ENCODE measurements around the gene CAMK1D.

The CAMK1D gene

GRCh38 chr10:12566161-12567115 lies 217.1 kb downstream of the CAMK1D start:
- DNase-seq: no peak

- no peak for DNase-seq
Measured at GRCh38 chr10:12568391-12569009, 219.2 kb downstream of the CAMK1D start.

- DNase-seq: no peak
Measured at GRCh38 chr10:12572281-12572680, 222.9 kb downstream of the CAMK1D start.

GRCh38 chr10:12577610-12578009 lies 228.3 kb downstream of the CAMK1D start:
- DNase-seq: no peak

- no peak for DNase-seq
Measured at GRCh38 chr10:12579954-12580858, 230.9 kb downstream of the CAMK1D start.

GRCh38 chr10:12583891-12584595 lies 234.7 kb downstream of the CAMK1D start:
- DNase-seq: no peak

- no peak for DNase-seq
Measured at GRCh38 chr10:12586741-12587140, 237.4 kb downstream of the CAMK1D start.

- no peak for DNase-seq
Measured at GRCh38 chr10:12587451-12587888, 238.1 kb downstream of the CAMK1D start.

GRCh38 chr10:12588091-12588860 lies 238.9 kb downstream of the CAMK1D start:
- no peak for DNase-seq

- DNase-seq: no peak
Measured at GRCh38 chr10:12589291-12589690, 239.9 kb downstream of the CAMK1D start.

- no peak for DNase-seq
Measured at GRCh38 chr10:12589791-12590190, 240.4 kb downstream of the CAMK1D start.

- DNase-seq: no peak
Measured at GRCh38 chr10:12590675-12591659, 241.6 kb downstream of the CAMK1D start.

- DNase-seq: no peak
Measured at GRCh38 chr10:12592967-12593366, 243.6 kb downstream of the CAMK1D start.

GRCh38 chr10:12594448-12594944 lies 245.1 kb downstream of the CAMK1D start:
- no peak for DNase-seq

GRCh38 chr10:12595936-12596576 lies 246.7 kb downstream of the CAMK1D start:
- no peak for DNase-seq

GRCh38 chr10:12597176-12597575 lies 247.8 kb downstream of the CAMK1D start:
- no peak for DNase-seq

GRCh38 chr10:12597788-12598765 lies 248.7 kb downstream of the CAMK1D start:
- no peak for DNase-seq

- DNase-seq: no peak
Measured at GRCh38 chr10:12600652-12601051, 251.3 kb downstream of the CAMK1D start.

Measured in NCI-H1930 (cell line).